ENCODE data around the gene PTDSS2.
"Not testable (repeated sequence)": the region's sequence is repeated elsewhere in the genome, so short reads cannot be mapped to it uniquely, and the experiment has no call there.

PTDSS2 gene

GRCh38 chr11:508956-509355, 58.9 kb downstream of the PTDSS2 start:
- DNase-seq = no peak

DNA sequence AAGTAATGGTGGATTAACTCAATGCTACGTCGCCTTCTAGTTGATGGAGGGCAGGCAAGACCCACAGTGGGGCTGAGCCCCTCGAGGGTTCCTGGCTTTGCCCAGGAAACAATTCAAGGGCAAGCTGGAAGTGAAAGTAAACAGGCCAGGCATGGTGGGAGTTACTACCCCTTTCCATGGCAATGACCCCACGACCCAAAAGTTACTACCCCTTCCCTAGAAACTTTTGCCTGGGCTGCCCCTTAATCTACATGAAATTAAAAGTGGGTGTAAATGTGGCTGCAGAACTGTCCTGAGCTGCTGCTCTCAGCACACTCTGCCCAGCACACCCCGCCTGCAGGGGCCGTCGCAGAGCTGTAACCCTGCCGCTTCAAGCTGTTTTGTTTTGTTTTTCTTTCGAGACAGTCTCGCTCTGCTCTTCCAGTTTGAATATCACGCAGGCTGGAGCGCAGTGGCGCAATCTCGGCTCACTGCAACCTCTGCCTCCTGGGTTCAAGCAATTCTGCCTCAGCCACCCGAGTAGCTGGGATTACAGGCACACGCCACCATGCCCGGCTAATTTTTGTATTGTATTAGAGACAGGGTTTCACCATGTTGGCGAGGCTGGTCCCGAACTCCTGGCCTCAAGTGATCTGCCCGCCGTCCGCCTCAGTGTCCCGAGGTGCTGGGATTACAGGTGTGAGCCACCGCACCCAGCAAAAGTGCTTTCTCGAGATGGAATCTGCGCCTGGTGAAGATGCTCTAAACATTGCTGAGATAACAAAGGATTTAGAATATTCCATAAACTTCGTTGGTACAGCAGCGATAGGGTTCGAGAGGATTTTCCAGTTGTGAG, 62.9 kb downstream of the PTDSS2 start:
- peak; percentile 37 for DNase-seq

DNA sequence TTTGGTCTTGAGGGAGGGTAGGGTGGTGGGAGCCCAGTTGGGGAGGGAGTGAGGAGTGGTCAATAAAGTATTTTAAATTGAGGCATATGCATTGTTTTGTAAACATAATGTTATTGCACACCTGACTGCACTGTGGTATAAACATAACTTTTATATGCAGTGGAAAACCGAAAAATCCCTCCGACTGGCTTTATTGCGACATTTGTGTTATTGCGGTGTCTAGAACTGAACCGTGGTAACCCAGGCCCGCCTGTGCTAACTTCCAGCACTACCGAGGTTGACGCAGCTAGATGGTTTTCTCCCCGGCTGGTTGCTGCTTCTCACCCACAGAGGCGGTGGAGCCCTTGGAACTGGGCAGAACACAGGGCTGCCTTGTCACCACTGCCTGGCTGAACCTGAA, 64.5 kb downstream of the PTDSS2 start:
- DNase-seq = no peak

GRCh38 chr11:515131-515530, 65.1 kb downstream of the PTDSS2 start:
- DNase-seq = no peak

DNA sequence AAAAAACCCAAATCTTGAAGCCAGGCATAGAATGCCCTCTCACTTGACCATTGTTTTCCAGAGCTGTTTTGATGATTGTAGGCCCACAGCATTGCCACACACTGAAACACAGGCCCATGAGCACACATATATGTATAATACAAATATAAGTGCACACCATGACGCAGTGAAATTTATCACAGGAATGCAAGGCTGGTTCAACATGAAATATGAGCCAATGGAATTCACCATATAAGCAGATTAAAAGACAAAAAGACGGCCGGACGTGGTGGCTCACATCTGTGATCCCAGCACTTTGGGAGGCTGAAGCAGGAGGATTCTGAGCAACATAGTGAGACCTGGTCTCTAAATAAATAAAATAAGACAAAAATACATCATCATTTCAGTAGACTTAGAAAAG, 66.3 kb downstream of the PTDSS2 start:
- no peak for DNase-seq

DNA sequence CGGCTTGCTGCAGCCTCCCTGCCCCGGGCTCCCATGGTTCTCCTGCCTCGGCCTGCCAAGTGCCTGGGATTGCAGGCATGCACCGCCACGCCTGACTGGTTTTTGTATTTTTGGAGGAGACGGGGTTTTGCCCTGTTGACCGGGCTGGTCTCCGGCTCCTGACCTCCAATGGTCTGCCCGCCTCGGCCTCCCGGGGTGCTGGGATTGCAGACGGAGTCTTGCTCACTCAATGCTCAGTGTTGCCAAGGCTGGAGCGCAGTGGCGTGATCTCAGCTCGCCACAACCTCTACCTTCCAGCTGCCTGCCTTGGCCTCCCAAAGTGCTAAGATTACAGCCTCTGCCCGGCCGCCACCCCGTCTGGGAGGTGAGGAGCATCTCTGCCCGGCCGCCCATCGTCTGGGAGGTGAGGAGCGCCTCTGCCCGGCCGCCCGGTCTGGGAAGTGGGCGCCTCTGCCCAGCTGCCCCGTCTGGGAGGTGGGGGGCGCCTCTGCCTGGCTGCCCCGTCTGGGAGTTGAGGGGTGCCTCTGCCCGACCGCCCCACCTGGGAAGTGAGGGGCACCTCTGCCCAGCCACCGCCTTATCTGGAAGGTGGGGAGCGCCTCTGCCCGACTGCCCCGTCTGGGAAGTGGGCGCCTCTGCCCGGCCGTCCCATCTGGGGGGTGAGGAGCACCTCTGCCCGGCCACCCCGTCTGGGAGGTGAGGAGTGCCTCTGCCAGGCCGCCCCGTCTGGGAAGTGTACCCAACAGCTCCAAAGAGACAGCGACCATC, 67.0 kb downstream of the PTDSS2 start:
- not testable (repeated sequence) for DNase-seq

DNA sequence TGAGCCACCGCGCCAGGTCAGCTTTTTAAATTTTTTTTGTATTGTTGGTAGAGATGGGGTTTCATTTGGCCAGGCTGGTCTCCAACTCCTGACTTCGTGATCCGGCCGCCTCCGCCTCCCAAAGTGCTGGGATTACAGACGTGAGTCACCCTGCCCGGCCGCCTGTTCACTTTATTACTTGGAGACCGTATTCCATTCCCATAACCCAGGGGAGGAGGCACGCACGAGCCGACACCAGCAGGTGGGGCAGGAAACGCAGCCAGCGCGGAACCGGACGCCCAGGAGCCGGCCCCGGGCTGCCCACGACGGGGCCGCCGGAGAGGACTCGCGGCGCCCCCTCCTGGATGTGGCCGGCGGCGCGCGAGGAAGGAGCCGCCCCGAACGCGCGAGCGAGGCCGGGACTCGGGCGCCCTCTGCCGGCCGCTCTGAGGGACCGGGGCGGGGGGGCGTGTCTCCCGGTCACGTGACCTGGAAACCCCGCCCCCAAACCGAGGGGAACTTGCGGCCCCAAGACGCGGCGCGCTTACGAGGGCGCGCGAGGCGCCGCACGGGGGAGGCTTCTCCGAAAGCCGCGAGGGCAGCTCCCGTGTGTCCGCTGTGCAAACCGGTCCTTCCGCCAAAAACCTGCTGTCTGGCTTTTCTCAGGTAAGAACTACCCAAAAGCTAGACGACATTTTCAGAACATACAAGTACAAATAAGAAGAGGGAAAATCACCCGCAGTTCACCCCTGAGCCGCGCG, 68.6 kb downstream of the PTDSS2 start:
- DNase-seq = peak; percentile 89

DNA sequence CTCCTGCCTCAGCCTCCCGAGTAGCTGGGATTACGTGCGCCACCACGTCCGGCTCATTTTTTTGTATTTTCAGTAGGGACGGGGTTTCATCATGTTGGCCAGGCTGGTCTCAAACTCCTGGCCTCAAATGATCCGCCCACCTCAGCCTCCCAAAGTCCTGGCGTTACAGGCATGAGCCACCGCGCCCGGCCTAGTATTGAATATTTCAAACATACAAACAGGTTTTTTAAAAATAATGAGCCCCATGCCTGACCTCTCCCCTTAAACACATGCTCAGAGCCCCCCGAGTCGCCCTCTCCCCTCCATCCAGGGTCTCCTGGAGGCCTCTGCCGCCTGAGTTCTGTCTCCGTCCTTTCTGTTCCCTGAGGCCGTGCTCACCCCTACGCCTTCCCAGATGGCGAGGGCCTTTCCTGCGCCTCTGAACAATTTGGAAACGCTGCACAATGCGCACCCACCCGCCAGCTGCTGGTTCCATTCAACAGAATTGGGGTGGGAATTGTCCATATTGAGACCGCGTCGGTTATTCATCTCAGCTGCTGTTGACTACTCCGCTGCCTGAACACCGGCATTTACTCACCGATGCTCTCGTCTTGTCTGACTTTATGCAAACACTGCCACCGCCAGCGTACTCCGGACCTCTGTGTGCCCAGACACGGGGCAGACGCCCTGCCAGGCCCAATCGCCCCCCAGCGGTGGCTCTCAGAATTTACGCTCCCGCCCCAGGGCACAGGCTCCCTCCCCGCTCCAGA, 70.5 kb downstream of the PTDSS2 start:
- DNase-seq = no peak

- no peak for DNase-seq
Observed at GRCh38 chr11:521177-521688, 71.2 kb downstream of the PTDSS2 start.

GRCh38 chr11:526192-526591, 76.1 kb downstream of the PTDSS2 start:
- DNase-seq = no peak

DNA sequence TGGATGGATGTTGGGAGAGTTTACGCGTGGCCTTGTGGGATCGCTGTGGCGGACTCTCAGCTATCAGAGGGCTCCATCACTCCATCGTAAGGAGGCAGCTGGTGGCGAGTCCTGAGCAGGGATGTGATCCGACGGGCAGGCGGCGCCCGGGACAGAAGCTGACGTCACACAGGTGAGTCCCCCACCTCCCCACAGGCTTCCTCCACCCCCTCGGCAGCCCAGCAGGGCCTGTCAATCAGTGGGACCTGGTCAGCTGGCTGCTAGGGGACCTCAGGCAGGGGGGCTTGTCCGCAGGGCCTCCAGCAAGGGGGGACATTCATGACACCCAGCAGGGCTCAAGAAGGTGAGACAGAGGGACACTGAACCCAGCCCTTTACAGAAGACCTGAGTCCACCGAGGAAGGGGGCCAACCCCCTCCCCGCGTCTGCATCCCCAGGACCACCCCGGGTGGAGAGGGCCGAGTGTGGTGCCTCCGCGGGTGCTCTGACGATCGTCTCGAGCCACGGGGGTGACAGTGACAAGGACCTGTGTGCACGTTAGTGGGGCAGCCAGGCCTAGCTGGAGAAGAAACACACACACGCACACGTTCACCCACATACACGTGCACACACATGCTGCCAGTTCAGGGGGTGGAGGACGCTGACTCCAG, 78.2 kb downstream of the PTDSS2 start:
- no peak for DNase-seq

- no peak for DNase-seq
Observed at GRCh38 chr11:528815-529727, 79.0 kb downstream of the PTDSS2 start.

DNA sequence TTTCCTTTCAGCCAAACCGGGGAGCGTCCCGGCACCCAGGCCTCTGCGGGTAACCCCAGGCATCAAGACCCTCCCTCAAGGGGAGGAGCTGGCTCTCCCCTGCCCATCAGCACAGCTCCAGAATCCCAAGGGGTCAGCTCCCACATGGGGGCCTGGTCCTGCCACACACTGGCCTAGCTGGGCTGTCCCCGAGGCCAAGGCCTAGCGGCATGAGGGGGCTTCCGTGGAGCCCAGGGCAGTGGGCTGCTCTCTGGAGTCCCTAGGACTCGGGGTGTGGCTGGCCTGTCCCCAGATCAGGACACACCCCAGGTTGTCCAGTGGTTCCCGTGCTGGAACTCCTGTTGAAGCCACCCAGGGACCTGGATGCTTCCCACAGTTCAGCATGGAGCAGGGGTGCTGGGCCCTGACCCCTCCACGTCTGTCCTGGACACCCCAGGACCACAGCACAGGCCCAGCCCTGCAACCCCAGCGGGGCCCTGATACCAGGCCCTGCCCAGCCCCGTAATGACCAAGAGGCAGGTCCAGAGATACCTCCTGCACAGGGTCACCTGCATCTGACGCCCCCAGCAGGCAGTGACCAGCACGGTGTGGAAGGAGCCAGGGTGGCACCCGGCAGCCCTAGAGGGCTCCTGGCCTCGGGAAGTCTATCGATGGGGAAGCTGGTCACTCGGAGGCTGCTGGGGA, 79.8 kb downstream of the PTDSS2 start:
- no peak for DNase-seq

DNA sequence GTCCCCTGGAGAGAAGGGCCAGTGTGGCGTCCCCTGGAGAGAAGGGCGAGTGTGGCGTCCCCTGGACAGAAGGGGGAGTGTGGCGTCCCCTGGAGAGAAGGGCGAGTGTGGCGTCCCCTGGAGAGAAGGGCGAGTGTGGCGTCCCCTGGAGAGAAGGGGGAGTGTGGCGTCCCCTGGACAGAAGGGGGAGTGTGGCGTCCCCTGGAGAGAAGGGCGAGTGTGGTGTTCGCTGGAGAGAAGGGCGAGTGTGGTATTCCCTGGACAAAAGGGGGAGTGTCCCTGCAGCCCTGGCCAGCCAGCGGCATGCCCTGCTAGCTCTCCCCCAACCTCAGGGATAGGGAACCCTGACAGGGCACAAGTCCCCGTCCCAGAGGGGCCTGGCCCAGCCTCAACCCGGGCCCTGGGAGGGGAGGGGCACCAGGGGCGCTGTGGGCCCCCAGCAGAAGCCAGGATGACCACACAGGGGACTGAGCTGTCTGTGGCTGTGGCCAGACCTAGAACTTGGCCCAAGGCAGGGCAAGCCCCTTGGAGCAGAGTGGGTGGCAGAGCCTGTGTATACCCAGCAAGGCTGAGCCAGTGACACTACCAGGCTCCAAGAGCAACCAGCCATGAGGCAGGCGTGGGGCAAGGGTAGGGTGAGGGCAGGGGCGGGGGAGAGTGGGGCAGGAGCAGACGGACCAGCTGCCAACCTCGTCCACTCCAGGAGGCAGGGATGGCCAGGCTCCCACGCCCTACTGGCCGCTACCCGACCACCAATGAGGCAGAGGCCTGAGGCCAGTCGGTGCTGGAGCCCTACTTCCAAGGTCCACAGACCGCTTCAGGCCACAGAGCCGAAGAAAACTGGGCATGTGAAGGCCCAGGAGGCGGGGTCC, 81.1 kb downstream of the PTDSS2 start:
- DNase-seq = no peak

DNA sequence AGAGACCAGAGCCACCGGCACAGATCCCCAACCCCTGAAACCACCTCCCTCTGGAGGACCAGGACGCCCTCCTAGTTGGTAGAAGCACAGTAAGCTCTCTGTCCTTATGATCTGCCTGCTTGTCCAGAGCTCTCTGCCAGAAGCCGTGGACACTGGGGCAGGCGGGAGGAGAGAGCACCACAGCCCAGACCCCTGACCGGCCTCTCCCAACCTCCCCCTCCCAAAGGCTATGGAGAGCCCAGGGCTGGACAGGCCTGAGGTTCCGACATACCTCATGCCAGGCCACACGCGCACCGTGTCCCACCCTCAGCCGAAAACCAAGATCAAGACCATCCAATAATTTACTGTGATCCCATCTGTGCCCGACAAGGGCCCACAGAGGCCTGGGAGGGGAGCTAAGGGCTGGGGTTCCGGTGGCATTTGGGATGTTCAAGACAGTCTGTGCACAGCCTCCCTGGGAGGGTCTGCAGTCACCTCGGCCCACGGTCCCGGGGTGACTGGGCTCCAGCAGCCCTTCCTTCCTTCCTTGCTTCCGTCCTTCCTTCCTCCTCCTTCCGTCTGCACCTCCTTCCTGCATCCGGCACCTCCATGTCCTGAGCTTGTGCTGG, 81.9 kb downstream of the PTDSS2 start:
- no peak for DNase-seq

- DNase-seq = no peak
Observed at GRCh38 chr11:532527-532985, 82.5 kb downstream of the PTDSS2 start.

- no peak for DNase-seq
Observed at GRCh38 chr11:532986-533585, 83.0 kb downstream of the PTDSS2 start.

Data from inflammatory macrophage treated with lipopolysaccharide for 4 hours (primary cell).